Central memory CD4-positive, alpha-beta T cell (primary cell): ENCODE measurements around the gene FAM163A.
"Not testable (repeated sequence)": the region's sequence is repeated elsewhere in the genome, so short reads cannot be mapped to it uniquely, and the experiment has no call there.

Experiments used
- DNase-seq: peaks from one replicate; pipeline ENCODE4 v3.0.0; 2022
- total RNA-seq, 3 experiments: gene quantifications; one replicate each; lab custom pipeline; 2026; lab: John Stamatoyannopoulos, UW

The FAM163A gene
- 0 to 0.19 (median 0.04) reads per million in 3 experiments for total RNA-seq

- DNase-seq, result no peak
These were observed at the start of gene FAM163A for GRCh38 chr1:179742717-179743678. Gene FAM163A, plus strand, starts transcription at chr1:179743291. Its CDS starts 69,807 bp downstream, at chr1:179813098.

GRCh38 chr1:179694530-179694929, 48.6 kb upstream of the FAM163A start:
- DNase-seq, result not testable (repeated sequence)

GRCh38 chr1:179702946-179703539, 40.0 kb upstream of the FAM163A start:
- DNase-seq, result no peak

- DNase-seq, result peak; percentile 60
These were observed 36.7 kb upstream of the FAM163A start for GRCh38 chr1:179706339-179706941.

- DNase-seq, result no peak
These were observed 35.7 kb upstream of the FAM163A start for GRCh38 chr1:179707406-179707805.

- no peak for DNase-seq
These were observed 34.5 kb upstream of the FAM163A start for GRCh38 chr1:179708434-179709195.

- DNase-seq, result peak; percentile 78
These were observed 33.2 kb upstream of the FAM163A start for GRCh38 chr1:179709841-179710329.

- no peak for DNase-seq
These were observed 28.9 kb upstream of the FAM163A start for GRCh38 chr1:179714159-179714558.

- DNase-seq, result no peak
These were observed 28.5 kb upstream of the FAM163A start for GRCh38 chr1:179714623-179715022.

- DNase-seq, result no peak
These were observed 23.8 kb upstream of the FAM163A start for GRCh38 chr1:179719272-179719671.

- DNase-seq, result no peak
These were observed 14.8 kb upstream of the FAM163A start for GRCh38 chr1:179728271-179728670.

GRCh38 chr1:179729881-179730280, 13.2 kb upstream of the FAM163A start:
- DNase-seq, result no peak

- no peak for DNase-seq
These were observed 11.4 kb upstream of the FAM163A start for GRCh38 chr1:179731643-179732042.

GRCh38 chr1:179742291-179742690, 800 bp upstream of the FAM163A start:
- DNase-seq, result no peak

GRCh38 chr1:179743679-179744400, 749 bp downstream of the FAM163A start:
- DNase-seq, result no peak

- DNase-seq, result no peak
These were observed 1.5 kb downstream of the FAM163A start for GRCh38 chr1:179744401-179745130.

GRCh38 chr1:179745131-179745611, 2.1 kb downstream of the FAM163A start:
- DNase-seq, result no peak

- DNase-seq, result no peak
These were observed 2.7 kb downstream of the FAM163A start for GRCh38 chr1:179745743-179746142.

- DNase-seq, result no peak
These were observed 4.5 kb downstream of the FAM163A start for GRCh38 chr1:179747611-179748010.

GRCh38 chr1:179748772-179749171, 5.7 kb downstream of the FAM163A start:
- no peak for DNase-seq

- DNase-seq, result no peak
These were observed 7.5 kb downstream of the FAM163A start for GRCh38 chr1:179750630-179751029.
